Retinal pigment epithelial cell (primary cell): ENCODE results near the gene ZNF787.
A peak's percentile ranks its signal among the peaks of the same experiment; 100 is the strongest.
"Not testable (repeated sequence)": the region's sequence is repeated elsewhere in the genome, so short reads cannot be mapped to it uniquely, and the experiment has no call there.

Experiments used
- DNase-seq: peaks from one replicate; pipeline ENCODE4 v3.0.0-alpha.2; 2010; ENCODE audit warnings: low read depth
- H3K4me3 ChIP-seq: 2 replicates; pipeline ENCODE4 v1.5.1; 2011; ENCODE audit warnings: mild to moderate bottlenecking, low read length, control low read depth, moderate library complexity
- TF ChIP-seq, protein P1 (sequence below): conservative IDR thresholded peaks from 2 replicates; pipeline ENCODE4 v1.5.1; 2011; ENCODE audit warnings: low read depth, low read length, control low read depth, inconsistent platforms

ZNF787 gene

DNA sequence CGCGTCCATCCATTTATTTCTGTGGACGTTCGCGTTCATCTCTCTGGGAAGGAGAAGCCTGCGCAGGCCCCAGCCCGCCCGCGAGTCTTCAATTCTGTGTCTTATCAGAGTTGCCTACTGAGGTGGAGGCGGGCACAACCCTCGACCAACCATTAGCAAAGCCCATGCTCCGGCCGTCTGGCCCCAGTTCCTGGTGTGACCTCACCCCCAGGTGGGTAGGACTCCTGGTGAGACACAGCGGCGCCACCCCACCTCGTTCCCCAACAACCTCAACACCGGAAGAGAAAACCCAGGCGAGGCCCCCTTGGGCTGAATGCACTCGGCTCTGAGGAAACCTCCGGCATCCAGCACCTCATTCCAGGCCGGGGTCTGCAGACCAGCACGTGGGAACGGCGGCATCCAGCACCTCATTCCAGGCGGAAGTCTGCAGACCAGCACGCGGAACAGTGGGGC lies 14.7 kb downstream of the ZNF787 start:
- TF ChIP-seq, protein P1, sequence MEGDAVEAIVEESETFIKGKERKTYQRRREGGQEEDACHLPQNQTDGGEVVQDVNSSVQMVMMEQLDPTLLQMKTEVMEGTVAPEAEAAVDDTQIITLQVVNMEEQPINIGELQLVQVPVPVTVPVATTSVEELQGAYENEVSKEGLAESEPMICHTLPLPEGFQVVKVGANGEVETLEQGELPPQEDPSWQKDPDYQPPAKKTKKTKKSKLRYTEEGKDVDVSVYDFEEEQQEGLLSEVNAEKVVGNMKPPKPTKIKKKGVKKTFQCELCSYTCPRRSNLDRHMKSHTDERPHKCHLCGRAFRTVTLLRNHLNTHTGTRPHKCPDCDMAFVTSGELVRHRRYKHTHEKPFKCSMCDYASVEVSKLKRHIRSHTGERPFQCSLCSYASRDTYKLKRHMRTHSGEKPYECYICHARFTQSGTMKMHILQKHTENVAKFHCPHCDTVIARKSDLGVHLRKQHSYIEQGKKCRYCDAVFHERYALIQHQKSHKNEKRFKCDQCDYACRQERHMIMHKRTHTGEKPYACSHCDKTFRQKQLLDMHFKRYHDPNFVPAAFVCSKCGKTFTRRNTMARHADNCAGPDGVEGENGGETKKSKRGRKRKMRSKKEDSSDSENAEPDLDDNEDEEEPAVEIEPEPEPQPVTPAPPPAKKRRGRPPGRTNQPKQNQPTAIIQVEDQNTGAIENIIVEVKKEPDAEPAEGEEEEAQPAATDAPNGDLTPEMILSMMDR, result no peak
- no peak overlapping the region for H3K4me3 ChIP-seq
- DNase-seq, result no peak

DNA sequence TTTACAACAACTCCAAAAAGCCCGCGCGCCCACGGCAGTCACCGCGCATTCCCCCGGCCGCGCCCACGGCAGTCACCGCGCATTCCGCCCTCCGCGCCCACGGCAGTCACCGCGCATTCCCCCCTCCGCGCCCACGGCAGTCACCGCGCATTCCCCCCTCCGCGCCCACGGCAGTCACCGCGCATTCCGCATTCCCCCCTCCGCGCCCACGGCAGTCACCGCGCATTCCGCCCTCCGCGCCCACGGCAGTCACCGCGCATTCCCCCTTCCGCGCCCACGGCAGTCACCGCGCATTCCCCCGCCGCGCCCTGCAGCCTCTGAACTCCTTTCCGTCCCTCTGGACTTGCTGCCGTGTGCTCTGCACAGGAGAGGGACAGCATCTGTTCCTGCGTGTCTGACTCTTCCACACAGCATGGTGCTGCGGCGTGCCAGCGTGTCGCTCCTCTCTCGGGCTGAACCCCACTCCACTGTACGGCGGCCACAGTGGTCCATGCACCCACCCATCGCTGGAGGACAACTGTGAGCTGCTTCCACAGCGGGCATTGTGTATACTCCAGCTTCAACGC lies 15.2 kb downstream of the ZNF787 start:
- not testable (repeated sequence) for H3K4me3 ChIP-seq, DNase-seq

DNA sequence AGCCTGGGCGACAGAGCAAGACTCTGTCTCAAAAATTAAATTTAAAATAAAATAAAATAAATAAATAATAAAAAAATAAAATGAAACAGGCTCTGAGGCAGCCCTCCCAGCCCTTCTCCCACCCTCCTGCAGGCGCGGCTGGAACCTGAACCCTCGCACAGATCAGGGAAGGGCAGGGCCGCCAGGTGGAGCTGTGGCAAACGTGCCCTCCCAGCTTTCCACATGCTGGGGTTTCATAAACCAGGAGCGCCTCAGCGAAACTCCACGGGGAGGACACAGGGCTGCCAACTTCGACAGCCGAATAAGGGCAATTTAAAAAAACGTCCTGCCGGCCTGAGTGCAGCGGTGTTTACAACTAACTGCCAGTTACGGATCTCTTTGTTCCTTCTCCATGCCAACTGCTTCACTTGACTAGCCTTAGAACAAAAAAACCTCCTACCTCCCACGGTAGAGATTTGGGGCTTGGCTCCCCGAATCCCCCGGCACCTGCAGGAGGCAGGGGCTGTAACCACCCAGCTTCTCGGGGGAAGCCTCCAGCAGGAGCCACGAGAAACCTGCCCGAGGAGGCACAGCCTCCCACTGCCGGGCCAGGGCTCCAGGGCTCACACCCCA lies 15.9 kb downstream of the ZNF787 start:
- TF ChIP-seq, protein P1, result peak; percentile 81
- peak; percentile 35 for DNase-seq
- no peak overlapping the region for H3K4me3 ChIP-seq

- DNase-seq, result no peak
- TF ChIP-seq, protein P1, result no peak
- H3K4me3 ChIP-seq, result no peak overlapping the region
Observed at GRCh38 chr19:56104423-56104822, 16.7 kb downstream of the ZNF787 start.

- H3K4me3 ChIP-seq, result no peak overlapping the region
- TF ChIP-seq, protein P1, result no peak
- no peak for DNase-seq
Observed at GRCh38 chr19:56103027-56103614, 18.0 kb downstream of the ZNF787 start.

GRCh38 chr19:56101746-56102535 lies 19.2 kb downstream of the ZNF787 start:
- DNase-seq, result no peak
- no peak overlapping the region for H3K4me3 ChIP-seq
- TF ChIP-seq, protein P1, result no peak

GRCh38 chr19:56101095-56101494 lies 20.0 kb downstream of the ZNF787 start:
- H3K4me3 ChIP-seq, result no peak overlapping the region
- no peak for DNase-seq
- TF ChIP-seq, protein P1, result no peak
